Calu3 (cell line): ENCODE measurements around the gene MMP3. TPM values are rescaled to one million over a fixed set of nuclear protein-coding genes. Genes with fewer than 3 reads are reported as not detected.
A peak's percentile ranks its signal among the peaks of the same experiment; 100 is the strongest.

ENCODE experiments used
- BruUV-seq: library from RNA; stranded (reverse); fragments of 400-500 nt; replicated peaks from 2 replicates; lab custom pipeline; 2021; lab: Mats Ljungman, UMichigan
- CTCF ChIA-PET: fragments of 300-600 bp; sonication (Branson Sonifier 250); formaldehyde crosslinking; loops from one replicate; lab custom pipeline; 2022; ENCODE audit warnings: antibody characterized with exemption; lab: Charles Lee
- DNase-seq: peaks from one replicate; pipeline ENCODE4 v3.0.0; 2022
- H3K27ac Mint-ChIP-seq: one replicate; pipeline ENCODE4 v1.8.0; 2022; ENCODE audit warnings: mixed read lengths; ENCODE audit not compliant: unreplicated experiment
- H3K27me3 Mint-ChIP-seq: one replicate; pipeline ENCODE4 v1.8.0; 2022; ENCODE audit warnings: mixed read lengths; ENCODE audit not compliant: unreplicated experiment
- H3K36me3 Mint-ChIP-seq: one replicate; pipeline ENCODE4 v1.8.0; 2022; ENCODE audit warnings: mild to moderate bottlenecking, moderate library complexity, mixed read lengths; ENCODE audit not compliant: insufficient read depth, unreplicated experiment
- H3K4me1 Mint-ChIP-seq: one replicate; pipeline ENCODE4 v1.8.0; 2022; ENCODE audit warnings: mild to moderate bottlenecking, low read depth, mixed read lengths; ENCODE audit not compliant: unreplicated experiment
- H3K4me3 Mint-ChIP-seq: one replicate; pipeline ENCODE4 v1.8.0; 2022; ENCODE audit warnings: mild to moderate bottlenecking, low read depth, moderate library complexity, mixed read lengths; ENCODE audit not compliant: unreplicated experiment
- H3K9me3 Mint-ChIP-seq: one replicate; pipeline ENCODE4 v1.8.0; 2022; ENCODE audit warnings: low read depth, mixed read lengths; ENCODE audit not compliant: unreplicated experiment
- intact Hi-C: fragments of 100-400 bp; cut with micrococcal nuclease; formaldehyde crosslinking; loops from one replicate; pipeline ENCODE4 v1.10.0; 2022; ENCODE audit not compliant: unreplicated experiment
- total RNA-seq: library from RNA; stranded (reverse); gene quantifications from 2 replicates; pipeline ENCODE4 v1.2.3, GENCODE V29; 2022
- TF ChIP-seq, protein P1 (sequence below): fragments of 200-600 bp; IDR thresholded peaks from one replicate; pipeline ENCODE4 v1.8.0; 2022; ENCODE audit warnings: antibody characterized with exemption; ENCODE audit not compliant: unreplicated experiment

Gene MMP3
- total RNA-seq, 1 experiment from 2014 or later, result not detected

DNA sequence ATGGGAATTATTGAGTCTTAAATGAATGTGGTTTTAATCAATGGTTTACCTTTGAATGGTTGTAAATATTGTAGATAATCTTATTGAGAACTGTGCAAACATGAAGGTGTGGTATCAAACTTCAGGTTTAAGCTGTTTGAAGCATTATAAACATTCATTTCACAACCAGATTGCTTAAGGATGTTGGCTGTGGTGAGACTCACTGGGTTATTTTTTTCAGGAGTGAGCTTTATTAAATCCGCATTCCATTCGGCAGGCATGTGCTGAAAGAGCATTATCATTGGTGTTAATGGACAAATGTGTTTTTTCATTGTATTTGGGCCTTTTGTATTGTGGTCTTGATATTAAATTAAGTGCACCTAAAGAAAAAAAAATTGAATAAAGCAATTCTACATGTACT lies 9.7 kb downstream of the MMP3 start:
- BruUV-seq, result no TSS peak
- Mint-ChIP-seq H3K36me3 (peaks cover 6% of the 10 kb centered on the region), H3K27me3 (peaks cover 12% of the 10 kb centered on the region), H3K9me3 (no peaks in the 10 kb centered on the region), H3K4me1 (peaks cover 44% of the 10 kb centered on the region), H3K4me3 (no peak overlapping the region), H3K27ac (no peak overlapping the region)
- CTCF ChIA-PET, result no interaction called here
- TF ChIP-seq, protein P1, sequence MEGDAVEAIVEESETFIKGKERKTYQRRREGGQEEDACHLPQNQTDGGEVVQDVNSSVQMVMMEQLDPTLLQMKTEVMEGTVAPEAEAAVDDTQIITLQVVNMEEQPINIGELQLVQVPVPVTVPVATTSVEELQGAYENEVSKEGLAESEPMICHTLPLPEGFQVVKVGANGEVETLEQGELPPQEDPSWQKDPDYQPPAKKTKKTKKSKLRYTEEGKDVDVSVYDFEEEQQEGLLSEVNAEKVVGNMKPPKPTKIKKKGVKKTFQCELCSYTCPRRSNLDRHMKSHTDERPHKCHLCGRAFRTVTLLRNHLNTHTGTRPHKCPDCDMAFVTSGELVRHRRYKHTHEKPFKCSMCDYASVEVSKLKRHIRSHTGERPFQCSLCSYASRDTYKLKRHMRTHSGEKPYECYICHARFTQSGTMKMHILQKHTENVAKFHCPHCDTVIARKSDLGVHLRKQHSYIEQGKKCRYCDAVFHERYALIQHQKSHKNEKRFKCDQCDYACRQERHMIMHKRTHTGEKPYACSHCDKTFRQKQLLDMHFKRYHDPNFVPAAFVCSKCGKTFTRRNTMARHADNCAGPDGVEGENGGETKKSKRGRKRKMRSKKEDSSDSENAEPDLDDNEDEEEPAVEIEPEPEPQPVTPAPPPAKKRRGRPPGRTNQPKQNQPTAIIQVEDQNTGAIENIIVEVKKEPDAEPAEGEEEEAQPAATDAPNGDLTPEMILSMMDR, result no peak
- intact Hi-C loops, result no loop called here
- DNase-seq, result no peak

GRCh38 chr11:102832612-102833011 lies 10.8 kb downstream of the MMP3 start:
- intact Hi-C loops, result no loop called here
- Mint-ChIP-seq H3K27ac (no peak overlapping the region), H3K4me3 (no peak overlapping the region), H3K36me3 (peaks cover 6% of the 10 kb centered on the region), H3K4me1 (peaks cover 36% of the 10 kb centered on the region), H3K27me3 (peaks cover 12% of the 10 kb centered on the region), H3K9me3 (no peaks in the 10 kb centered on the region)
- no peak for DNase-seq
- CTCF ChIA-PET, result no interaction called here
- BruUV-seq, result no TSS peak
- TF ChIP-seq, protein P1, result no peak

- intact Hi-C loops, result loop anchor here (1.0 to 2.0 kb wide), 4 partner anchors 21 to 224 kb away; no protein-coding TSS in a partner anchor
- Mint-ChIP-seq H3K27me3 (peaks cover 12% of the 10 kb centered on the region), H3K27ac (no peak overlapping the region), H3K36me3 (peaks cover 6% of the 10 kb centered on the region), H3K9me3 (no peaks in the 10 kb centered on the region), H3K4me1 (peaks cover 34% of the 10 kb centered on the region), H3K4me3 (peak overlapping the region; percentile 72)
- CTCF ChIA-PET, result interaction anchor here (1.3 kb wide), 4 partner anchors 83 to 109 kb away, joined by 4 to 11 read pairs (median 8); no protein-coding TSS in a partner anchor
- peak; percentile 79 for DNase-seq
- TF ChIP-seq, protein P1, result peak; percentile 57
- no TSS peak for BruUV-seq
These were observed 11.6 kb downstream of the MMP3 start for GRCh38 chr11:102831489-102832440.

DNA sequence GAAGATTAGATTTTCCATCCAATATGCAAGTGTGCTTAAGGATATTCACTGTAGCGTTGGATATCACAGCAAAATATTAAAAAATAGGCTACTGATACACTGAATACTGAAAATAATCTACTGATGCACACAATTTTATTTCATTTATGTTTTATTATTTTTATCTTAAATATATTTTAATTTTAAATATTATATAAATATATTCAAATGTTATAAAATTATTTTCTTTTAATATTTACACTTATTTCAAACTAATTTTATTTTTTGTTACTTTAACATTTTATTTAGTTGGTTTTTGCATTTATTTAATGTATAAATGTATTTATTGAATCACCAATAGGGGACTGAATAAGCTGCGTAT lies 12.3 kb downstream of the MMP3 start:
- peaks cover 27% of the 10 kb centered on the region for H3K4me1 Mint-ChIP-seq
- peaks cover 6% of the 10 kb centered on the region for H3K36me3 Mint-ChIP-seq
- peak overlapping the region; percentile 72 for H3K4me3 Mint-ChIP-seq
- TF ChIP-seq, protein P1, result no peak
- no peaks in the 10 kb centered on the region for H3K9me3 Mint-ChIP-seq
- no peak overlapping the region for H3K27ac Mint-ChIP-seq
- DNase-seq, result no peak
- no TSS peak for BruUV-seq
- CTCF ChIA-PET, result interaction anchor here (1.3 kb wide), 4 partner anchors 83 to 110 kb away, joined by 4 to 11 read pairs (median 8); no protein-coding TSS in a partner anchor
- intact Hi-C loops, result loop anchor here (1.0 to 2.0 kb wide), 4 partner anchors 20 to 224 kb away; no protein-coding TSS in a partner anchor
- H3K27me3 Mint-ChIP-seq, result peaks cover 12% of the 10 kb centered on the region
